ENCODE measurements around the gene SERTAD2.

The SERTAD2 gene

DNA sequence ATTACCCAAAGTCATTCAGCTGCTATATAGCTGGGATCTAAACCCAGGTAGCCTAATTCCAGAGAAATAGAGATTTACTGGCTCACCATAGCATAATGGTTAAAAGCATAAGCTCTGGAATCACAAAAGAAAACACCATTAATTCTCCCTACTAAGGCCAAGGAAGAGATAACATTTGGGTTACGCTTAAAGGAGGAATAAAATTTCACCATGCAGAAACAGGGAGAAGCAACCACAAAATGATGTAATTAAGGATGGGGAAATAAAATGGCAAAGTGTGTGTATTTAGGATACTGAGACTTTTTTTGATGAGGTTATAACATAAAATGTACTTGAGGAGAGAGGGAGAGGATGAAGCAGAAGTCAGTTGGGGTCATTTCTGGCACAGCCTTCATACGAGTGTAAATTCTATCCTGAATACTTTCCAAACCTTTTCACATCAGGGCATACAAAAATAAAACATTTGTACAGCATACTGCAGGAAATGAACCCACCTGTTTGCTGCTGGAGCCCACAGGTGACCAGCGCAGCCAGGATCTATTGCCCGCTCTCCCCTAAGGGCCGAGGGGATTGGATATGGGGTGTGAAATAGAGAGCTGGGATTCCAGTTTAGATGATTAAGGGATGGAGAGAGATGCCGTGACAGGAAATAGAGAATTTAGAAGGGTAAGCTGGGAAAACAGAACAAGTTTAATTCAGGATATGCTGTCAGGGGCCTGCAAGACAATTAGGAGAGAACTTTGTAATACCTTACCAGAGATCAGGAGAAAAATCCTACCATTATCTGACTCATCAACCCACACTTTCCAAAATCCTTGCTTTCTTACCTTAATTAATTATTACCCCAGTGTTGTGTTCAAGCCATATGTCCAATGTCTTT lies 43.8 kb upstream of the SERTAD2 start:
- DNase-seq (ENCODE audit: extremely low read depth, low read depth): no peak
- no peak overlapping the region for H3K4me3 ChIP-seq (replicated peaks; ENCODE audit: low read depth, low read length)
- TF ChIP-seq CTCF (IDR thresholded peaks at IDR 0.05; ENCODE audit: low read depth, low read length, missing control alignments): no peak

GRCh38 chr2:64696636-64697035 lies 42.9 kb upstream of the SERTAD2 start:
- no peak for DNase-seq (ENCODE audit: extremely low read depth, low read depth)
- no peak for TF ChIP-seq CTCF (IDR thresholded peaks at IDR 0.05; ENCODE audit: low read depth, low read length, missing control alignments)
- H3K4me3 ChIP-seq (replicated peaks; ENCODE audit: low read depth, low read length): no peak overlapping the region

- no peak for TF ChIP-seq CTCF (IDR thresholded peaks at IDR 0.05; ENCODE audit: low read depth, low read length, missing control alignments)
- no peak overlapping the region for H3K4me3 ChIP-seq (replicated peaks; ENCODE audit: low read depth, low read length)
- no peak for DNase-seq (ENCODE audit: extremely low read depth, low read depth)
Measured at GRCh38 chr2:64695721-64696261, 42.1 kb upstream of the SERTAD2 start.

DNA sequence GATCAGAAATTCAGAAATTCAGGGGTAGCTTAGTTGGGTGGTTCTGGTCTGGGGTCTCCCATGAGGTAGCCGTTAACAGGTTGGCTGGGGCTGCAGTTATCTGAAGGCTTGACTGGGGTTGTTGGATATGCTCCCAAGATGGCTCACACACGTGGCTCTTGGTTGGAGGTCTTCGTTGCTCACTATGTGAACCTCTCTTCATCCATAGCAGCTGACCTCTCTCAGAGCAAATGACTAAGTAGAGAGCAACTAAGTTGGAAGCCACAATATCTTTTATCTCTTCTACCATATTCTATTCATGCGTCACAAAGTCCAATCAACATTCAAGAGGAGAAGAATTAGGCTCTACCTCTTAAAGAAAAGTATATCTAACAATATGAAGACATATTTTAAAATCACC lies 38.7 kb upstream of the SERTAD2 start:
- no peak for TF ChIP-seq CTCF (IDR thresholded peaks at IDR 0.05; ENCODE audit: low read depth, low read length, missing control alignments)
- H3K4me3 ChIP-seq (replicated peaks; ENCODE audit: low read depth, low read length): no peak overlapping the region
- no peak for DNase-seq (ENCODE audit: extremely low read depth, low read depth)

DNA sequence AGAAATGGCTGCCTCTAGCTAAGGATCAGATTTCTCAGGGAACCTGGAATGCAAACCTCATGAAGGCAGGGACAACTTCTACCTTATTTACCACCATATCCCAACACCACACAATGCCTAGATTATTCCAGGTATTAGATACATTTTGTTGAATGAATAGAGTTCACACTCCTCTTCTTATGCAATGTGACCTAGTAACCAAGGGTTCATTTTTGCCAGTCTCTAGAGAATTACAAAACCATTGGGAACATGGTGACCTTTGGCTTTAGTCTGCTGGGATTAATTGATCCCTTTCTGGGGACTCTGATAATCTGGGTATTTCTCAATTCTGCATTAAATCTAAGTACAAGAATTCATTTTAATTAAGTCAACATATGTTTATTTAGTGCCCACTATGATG lies 35.2 kb upstream of the SERTAD2 start:
- no peak for DNase-seq (ENCODE audit: extremely low read depth, low read depth)
- no peak for TF ChIP-seq CTCF (IDR thresholded peaks at IDR 0.05; ENCODE audit: low read depth, low read length, missing control alignments)
- H3K4me3 ChIP-seq (replicated peaks; ENCODE audit: low read depth, low read length): no peak overlapping the region

DNA sequence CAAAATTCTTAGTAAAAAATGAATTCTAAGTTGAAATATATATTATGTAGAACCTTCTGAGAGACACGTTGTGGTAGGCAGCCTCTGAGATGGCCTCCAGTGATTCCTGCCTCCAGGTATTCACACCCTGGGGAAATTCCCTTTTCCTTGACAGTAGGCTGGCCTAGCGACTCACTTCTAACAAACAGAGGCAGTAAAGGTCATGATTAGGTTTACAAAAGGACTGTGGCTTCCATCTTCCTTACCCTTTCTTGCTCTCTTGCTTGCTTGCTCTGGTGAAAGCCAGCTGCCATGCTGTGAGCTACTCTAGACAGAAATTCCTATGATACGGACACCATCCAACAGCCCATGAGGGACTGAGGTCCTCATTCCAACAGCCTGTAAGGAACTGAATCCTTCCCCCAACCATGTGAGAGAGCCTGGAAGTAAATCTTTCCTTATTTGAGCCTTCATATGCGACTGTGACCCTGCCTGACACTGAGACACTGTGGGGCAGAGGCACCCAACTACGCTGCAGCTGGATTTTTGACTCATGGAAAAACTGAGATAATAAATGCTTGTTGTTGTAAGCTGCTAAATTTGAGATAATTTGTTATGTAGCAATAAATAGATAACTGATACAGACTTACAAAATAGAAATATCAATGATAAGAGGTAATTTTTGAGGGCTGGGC lies 32.7 kb upstream of the SERTAD2 start:
- no peak for TF ChIP-seq CTCF (IDR thresholded peaks at IDR 0.05; ENCODE audit: low read depth, low read length, missing control alignments)
- DNase-seq (ENCODE audit: extremely low read depth, low read depth): no peak
- H3K4me3 ChIP-seq (replicated peaks; ENCODE audit: low read depth, low read length): no peak overlapping the region
